ENCODE measurements around the gene SUMO2. TPM values are rescaled to one million over a fixed set of nuclear protein-coding genes. Genes with fewer than 3 reads are reported as not detected.

The SUMO2 gene
- total and polyA plus RNA-seq, 8 donors = 321 to 735 (median 651) TPM

GRCh38 chr17:75228847-75229246 lies 46.1 kb upstream of the SUMO2 start:
- Histone ChIP-seq H3K36me3 (peaks cover 4 to 81% of the 10 kb centered on the region in 2 donors), H3K4me1 (peaks cover 0 to 25% of the 10 kb centered on the region in 2 donors), H3K27me3 (no peaks in the 10 kb centered on the region), H3K9me3 (no peaks in the 10 kb centered on the region), H3K4me3 (no peak overlapping the region), H3K27ac (peak overlapping the region in 1 of 2 donors; percentile 90)
- no peak for TF ChIP-seq CTCF (IDR thresholded peaks at IDR 0.05)
- peak in 1 of 4 donors; percentile 57 for DNase-seq
- intact Hi-C loops (cut with DNase I) = no loop called here
- ATAC-seq = peak; percentile 53

GRCh38 chr17:75228305-75228704 lies 45.5 kb upstream of the SUMO2 start:
- H3K4me3 ChIP-seq = no peak overlapping the region
- DNase-seq = peak in 1 of 4 donors; percentile 68
- no peak for TF ChIP-seq CTCF (IDR thresholded peaks at IDR 0.05)
- no peaks in the 10 kb centered on the region for H3K27me3 ChIP-seq
- H3K27ac ChIP-seq = peak overlapping the region in 1 of 2 donors; percentile 90
- H3K9me3 ChIP-seq = no peaks in the 10 kb centered on the region
- intact Hi-C loops (cut with DNase I) = no loop called here
- peak; percentile 68 for ATAC-seq
- peaks cover 4 to 80% of the 10 kb centered on the region in 2 donors for H3K36me3 ChIP-seq
- H3K4me1 ChIP-seq = peaks cover 0 to 25% of the 10 kb centered on the region in 2 donors

- no peak for TF ChIP-seq CTCF (IDR thresholded peaks at IDR 0.05)
- H3K4me1 ChIP-seq = peaks cover 0 to 25% of the 10 kb centered on the region in 2 donors
- H3K9me3 ChIP-seq = no peaks in the 10 kb centered on the region
- no peak for DNase-seq
- H3K36me3 ChIP-seq = peaks cover 4 to 80% of the 10 kb centered on the region in 2 donors
- intact Hi-C loops (cut with DNase I) = no loop called here
- H3K27me3 ChIP-seq = no peaks in the 10 kb centered on the region
- H3K27ac ChIP-seq = peak overlapping the region in 1 of 2 donors; percentile 90
- no peak for ATAC-seq
- H3K4me3 ChIP-seq = no peak overlapping the region
Observed at GRCh38 chr17:75227729-75228128, 45.0 kb upstream of the SUMO2 start.

- H3K4me3 ChIP-seq = no peak overlapping the region
- TF ChIP-seq CTCF (IDR thresholded peaks at IDR 0.05) = no peak
- H3K4me1 ChIP-seq = peaks cover 0 to 25% of the 10 kb centered on the region in 2 donors
- no peaks in the 10 kb centered on the region for H3K9me3 ChIP-seq
- no peaks in the 10 kb centered on the region for H3K27me3 ChIP-seq
- no peak for ATAC-seq
- intact Hi-C loops (cut with DNase I) = no loop called here
- H3K27ac ChIP-seq = no peak overlapping the region
- no peak for DNase-seq
- H3K36me3 ChIP-seq = peaks cover 0 to 80% of the 10 kb centered on the region in 2 donors
Observed at GRCh38 chr17:75225016-75225415, 42.3 kb upstream of the SUMO2 start.

GRCh38 chr17:75219815-75220214 lies 37.1 kb upstream of the SUMO2 start:
- intact Hi-C loops (cut with DNase I) = no loop called here
- TF ChIP-seq CTCF (IDR thresholded peaks at IDR 0.05) = no peak
- ATAC-seq (no peak), DNase-seq (no peak)
- no peaks in the 10 kb centered on the region for H3K9me3 ChIP-seq
- no peak overlapping the region for H3K4me3 ChIP-seq
- no peak overlapping the region for H3K27ac ChIP-seq
- no peaks in the 10 kb centered on the region for H3K4me1 ChIP-seq
- peaks cover 0 to 99% of the 10 kb centered on the region in 2 donors for H3K36me3 ChIP-seq
- H3K27me3 ChIP-seq = no peaks in the 10 kb centered on the region

All from left lung (tissue), 10 donors.